ENCODE measurements around the gene PTPRE.

- no peak for TF ChIP-seq ZFP3 (CRISPR knock-in tag; IDR thresholded peaks at IDR 0.05)
- TF ChIP-seq TOX (CRISPR knock-in tag; IDR thresholded peaks at IDR 0.05; ENCODE audit: borderline replicate concordance): no peak
- TF ChIP-seq BACH2 (CRISPR knock-in tag; IDR thresholded peaks at IDR 0.05; ENCODE audit: borderline replicate concordance): no peak
- TF ChIP-seq PATZ1 (CRISPR knock-in tag; IDR thresholded peaks at IDR 0.05; ENCODE audit: borderline replicate concordance): no peak
- no peak for TF ChIP-seq ARNTL (CRISPR knock-in tag; IDR thresholded peaks at IDR 0.05; ENCODE audit: borderline replicate concordance, low read depth)
- no peak for TF ChIP-seq CSRNP3 (CRISPR knock-in tag; IDR thresholded peaks at IDR 0.05)
These were observed 69.4 kb downstream of the PTPRE start for GRCh38 chr10:127976286-127976685.

Measured in SK-N-SH treated with all-trans-retinoic acid at 6 μM for 48 hours (cell line).